Activated CD4-positive, alpha-beta T cell treated with anti-CD3 and anti-CD28 coated beads for 24 hours (primary cell): ENCODE data around the gene NDUFS6.
"Not testable (repeated sequence)": the region's sequence is repeated elsewhere in the genome, so short reads cannot be mapped to it uniquely, and the experiment has no call there.

Experiments
- DNase-seq, 2 donors: peaks; one replicate each; pipeline ENCODE4 v3.0.0-alpha.2; 2020; ENCODE audit warnings: low read depth in 2 of 2

Gene NDUFS6

DNA sequence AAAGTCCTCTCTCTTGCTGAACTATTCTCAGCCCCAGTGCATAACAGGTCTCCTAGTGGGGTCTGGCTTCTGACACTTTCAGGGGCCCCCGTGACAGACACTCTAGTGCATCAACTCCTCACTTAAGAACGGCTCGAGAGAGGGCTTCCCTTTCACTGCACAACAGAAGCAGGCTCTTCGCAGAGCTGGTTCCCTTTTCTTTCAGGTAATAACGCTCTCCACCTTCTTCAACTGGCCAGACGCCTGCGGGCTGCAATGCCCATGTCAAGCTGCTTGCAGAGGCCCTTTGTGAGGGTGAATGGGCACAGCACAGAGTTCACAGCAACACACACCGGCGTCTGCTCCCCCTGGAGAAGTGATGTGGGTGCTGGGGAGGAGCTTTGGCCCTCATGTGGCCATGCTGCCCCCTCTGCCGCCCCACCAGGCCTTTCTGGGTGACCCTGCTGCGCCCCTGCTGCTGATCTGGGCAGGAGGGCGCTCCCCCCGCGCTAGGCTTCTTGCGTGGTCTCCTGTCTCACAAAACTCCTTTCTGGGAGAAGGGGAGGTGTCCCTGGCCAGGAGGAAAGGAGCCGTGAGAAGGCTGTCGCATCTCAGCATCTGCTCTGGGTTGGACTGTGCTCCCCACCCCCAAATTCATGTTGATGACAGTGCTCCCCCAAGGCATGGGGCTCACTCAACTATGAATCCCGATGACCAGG lies 4.0 kb upstream of the NDUFS6 start:
- no peak for DNase-seq

DNA sequence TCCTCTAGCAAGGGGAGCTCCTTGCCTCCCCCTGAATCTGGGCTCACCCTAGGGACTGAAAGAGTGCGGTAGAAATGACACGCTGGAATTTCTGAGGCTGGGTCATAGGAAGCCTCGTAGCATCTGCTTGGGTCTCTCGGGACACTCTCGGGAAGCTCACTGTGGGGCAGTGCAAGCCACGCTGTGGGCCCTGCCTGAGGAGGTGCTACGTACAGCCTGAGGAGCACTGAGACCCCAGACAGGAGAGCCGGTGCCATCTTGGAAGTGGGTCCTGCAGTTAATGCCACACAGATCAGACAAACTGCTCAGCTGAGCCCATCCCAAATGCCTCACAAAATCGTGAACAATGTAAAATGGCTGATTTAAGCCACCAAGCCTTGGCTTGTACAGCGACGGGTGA lies 3.4 kb upstream of the NDUFS6 start:
- DNase-seq: no peak

GRCh38 chr5:1798589-1798988 lies 2.6 kb upstream of the NDUFS6 start:
- not testable (repeated sequence) for DNase-seq

DNA sequence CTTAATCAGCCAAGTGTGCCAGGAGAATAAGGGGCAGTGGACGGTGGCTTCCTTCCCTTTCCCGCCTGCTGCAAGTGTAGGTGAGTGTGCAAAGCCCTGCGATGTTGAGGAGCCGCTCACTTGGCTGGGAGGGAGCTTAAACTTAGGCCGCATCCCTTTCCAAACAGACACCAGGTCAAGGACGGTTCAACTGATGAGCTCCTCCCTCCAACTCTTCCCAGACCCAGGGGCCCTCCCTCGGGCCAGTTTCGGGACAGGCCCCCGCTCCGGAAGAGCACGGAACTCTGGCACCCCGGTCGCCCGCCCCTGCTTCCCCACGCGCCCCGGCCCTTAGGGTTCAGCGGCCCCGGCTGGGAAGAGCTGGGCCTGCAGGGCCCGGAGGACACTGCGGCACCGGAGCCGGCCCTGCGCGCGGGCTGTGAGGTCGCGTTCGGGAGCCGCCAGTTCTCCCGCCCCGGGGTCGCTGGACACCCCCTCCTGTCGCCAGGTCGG lies 2.1 kb upstream of the NDUFS6 start:
- DNase-seq: peak in 1 of 2 donors; percentile 25

- DNase-seq: peak; percentile 90 to 91
Observed at GRCh38 chr5:1799602-1800471, 1.4 kb upstream of the NDUFS6 start, which contains the start of gene MRPL36. Gene MRPL36 (minus strand): TSS chr5:1799837. CDS start chr5:1798935, 902 bp downstream.

GRCh38 chr5:1800472-1801221 lies 560 bp upstream of the NDUFS6 start:
- peak in 1 of 2 donors; percentile 14 for DNase-seq

DNA sequence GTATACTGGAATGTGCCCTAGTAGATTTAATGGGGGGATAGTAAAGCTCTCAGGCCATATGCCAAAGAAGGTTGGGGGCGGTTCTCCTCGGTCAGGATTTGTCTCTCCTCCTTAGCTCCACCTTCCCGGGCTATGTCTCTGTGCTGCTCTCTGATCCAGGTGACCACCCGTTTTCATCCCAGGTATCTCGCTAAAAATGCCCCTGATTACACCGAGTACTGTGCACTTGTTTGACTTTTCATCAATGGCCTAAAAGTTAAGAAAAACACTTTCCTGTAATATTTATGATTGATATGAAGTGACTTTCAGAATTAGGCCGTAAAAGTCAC lies 724 bp downstream of the NDUFS6 start:
- DNase-seq: no peak

DNA sequence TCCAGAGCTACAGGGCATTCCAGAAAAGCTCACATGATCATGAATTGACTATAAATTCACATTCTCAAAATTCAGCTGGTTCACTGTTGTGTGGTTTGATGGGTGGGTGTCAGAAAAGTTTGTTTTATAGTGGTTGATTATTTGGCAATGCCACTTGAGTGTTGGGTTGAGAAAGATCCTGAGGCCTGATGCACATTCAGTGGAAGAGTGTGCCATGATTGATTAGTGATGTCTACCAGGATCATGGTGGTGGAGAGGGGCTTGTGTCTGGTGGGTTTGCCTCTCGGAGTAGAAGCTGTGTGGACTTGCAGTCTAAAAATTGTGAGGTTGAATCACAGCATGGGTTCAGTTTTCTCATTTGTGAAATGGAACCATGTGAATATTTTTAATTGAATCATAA lies 2.0 kb downstream of the NDUFS6 start:
- DNase-seq: no peak

DNA sequence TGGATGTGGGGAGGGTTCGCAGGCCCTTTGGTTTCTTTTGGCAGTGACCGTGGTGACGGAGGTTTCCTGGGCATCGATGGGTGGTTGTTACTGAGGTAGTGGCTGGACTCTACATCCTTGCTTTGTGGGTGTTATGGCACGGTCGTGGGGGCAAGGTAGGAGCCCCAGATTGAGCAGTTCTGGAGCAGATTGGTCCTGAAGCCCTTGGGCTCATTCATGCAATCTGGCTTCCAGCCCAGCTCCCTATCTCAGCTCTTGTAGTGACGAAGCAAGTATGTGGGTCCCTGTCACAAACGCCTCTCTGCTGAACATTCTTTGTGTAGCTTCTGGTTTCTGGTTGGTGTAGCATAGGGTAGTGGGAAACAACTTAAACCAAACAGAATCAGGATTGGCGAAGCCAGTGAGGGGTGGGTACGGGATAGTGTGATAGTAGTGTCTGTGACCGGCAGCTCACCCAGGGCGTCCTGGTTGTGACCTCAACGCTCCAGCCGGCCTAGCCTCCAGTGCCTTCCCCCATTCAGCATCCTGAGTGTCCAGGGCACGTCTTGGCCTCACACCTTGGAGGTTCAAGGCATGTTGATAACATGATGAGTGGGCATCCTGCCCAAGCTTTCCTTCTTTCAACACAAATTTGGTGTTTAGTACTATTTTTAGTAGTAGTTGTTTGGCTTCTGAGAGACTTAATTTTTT lies 2.9 kb downstream of the NDUFS6 start:
- DNase-seq: no peak

- no peak for DNase-seq
Observed at GRCh38 chr5:1805326-1805725, 4.1 kb downstream of the NDUFS6 start.

- DNase-seq: no peak
Observed at GRCh38 chr5:1805736-1806135, 4.5 kb downstream of the NDUFS6 start.

DNA sequence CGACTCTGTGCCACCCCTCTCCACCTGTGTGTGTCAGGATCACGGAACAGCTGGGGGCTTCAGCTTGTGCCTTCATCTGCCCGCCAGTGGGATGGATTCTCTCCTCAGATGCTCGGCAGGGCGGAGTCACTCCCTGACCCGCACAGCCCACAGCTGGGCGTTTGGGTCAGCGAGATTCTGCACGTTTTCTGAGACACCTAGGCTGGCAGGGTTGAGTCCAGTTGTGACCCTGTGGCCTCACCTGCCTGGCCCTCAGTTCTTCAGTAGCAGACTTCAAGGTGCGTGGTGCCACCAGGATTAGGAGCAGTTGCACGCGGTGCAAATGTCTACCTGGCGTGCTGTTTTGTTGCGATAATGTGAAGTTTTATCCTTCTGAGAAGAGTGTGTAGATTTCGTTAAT lies 5.0 kb downstream of the NDUFS6 start:
- no peak for DNase-seq

- no peak for DNase-seq
Observed at GRCh38 chr5:1806974-1807373, 5.8 kb downstream of the NDUFS6 start.

- no peak for DNase-seq
Observed at GRCh38 chr5:1807451-1808185, 6.4 kb downstream of the NDUFS6 start.

GRCh38 chr5:1808439-1808838 lies 7.2 kb downstream of the NDUFS6 start:
- DNase-seq: no peak

- no peak for DNase-seq
Observed at GRCh38 chr5:1809416-1810035, 8.3 kb downstream of the NDUFS6 start.

- no peak for DNase-seq
Observed at GRCh38 chr5:1810581-1811101, 9.4 kb downstream of the NDUFS6 start.

GRCh38 chr5:1814183-1815020 lies 13.2 kb downstream of the NDUFS6 start:
- DNase-seq: no peak

DNA sequence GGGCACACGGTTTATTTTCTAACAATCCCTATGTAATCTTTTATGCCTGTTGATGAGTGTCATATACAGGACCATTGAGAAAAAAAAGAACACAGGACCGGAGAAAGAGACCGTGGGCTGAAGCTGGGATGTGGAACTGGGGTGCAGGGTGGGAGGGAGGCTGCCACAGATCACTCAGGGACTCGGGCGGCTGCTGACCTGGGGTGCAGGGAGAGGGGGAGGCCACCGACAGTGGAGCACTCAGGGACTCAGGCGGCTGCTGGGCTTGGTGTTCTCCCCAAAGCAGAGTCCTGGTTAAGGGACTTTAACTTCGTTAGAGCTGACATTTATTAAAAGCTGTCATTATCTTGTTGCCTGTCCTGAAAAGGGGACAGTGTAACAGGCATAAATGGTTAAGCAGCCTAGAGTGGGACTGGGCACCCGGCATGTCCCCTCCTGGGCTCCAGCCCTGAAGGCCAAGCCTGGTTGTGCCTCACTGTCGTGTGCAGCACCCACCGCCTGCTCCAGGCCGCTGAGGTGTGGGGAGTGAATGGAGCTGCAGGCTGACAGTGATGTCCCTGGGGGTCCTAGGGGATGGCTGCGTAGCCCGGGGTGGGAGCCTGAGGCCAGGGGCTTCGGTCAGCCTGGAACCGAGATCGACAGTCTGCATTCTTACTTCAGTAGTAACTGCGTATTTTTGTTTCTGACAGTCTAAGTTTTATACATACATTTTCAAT lies 14.0 kb downstream of the NDUFS6 start:
- no peak for DNase-seq
